Ectodermal cell (in vitro differentiated cells): ENCODE results near the gene CRACR2A.

Experiments
- H3K27ac ChIP-seq: 2 replicates; pipeline ENCODE4 v1.7.0; 2013; ENCODE audit warnings: mild to moderate bottlenecking, low read depth, low read length; ENCODE audit not compliant: insufficient read depth, poor library complexity, severe bottlenecking
- H3K27me3 ChIP-seq: 2 replicates; pipeline ENCODE4 v1.7.0; 2013; ENCODE audit warnings: mild to moderate bottlenecking, low read length; ENCODE audit not compliant: insufficient read depth, control insufficient read depth, poor library complexity, severe bottlenecking
- H3K36me3 ChIP-seq: one replicate; pipeline ENCODE4 v1.7.0; 2013; ENCODE audit warnings: low read length; ENCODE audit not compliant: control insufficient read depth, insufficient read depth
- H3K4me1 ChIP-seq: one replicate; pipeline ENCODE4 v1.7.0; 2013; ENCODE audit warnings: low read length; ENCODE audit not compliant: control insufficient read depth, insufficient read depth
- H3K4me3 ChIP-seq: 2 replicates; pipeline ENCODE4 v1.7.0; 2013; ENCODE audit warnings: low read depth, low read length, control low read depth; ENCODE audit not compliant: insufficient read depth
- H3K9me3 ChIP-seq: 2 replicates; pipeline ENCODE4 v1.7.0; 2013; ENCODE audit warnings: mild to moderate bottlenecking, low read length, moderate library complexity; ENCODE audit not compliant: control insufficient read depth
- WGBS, 2 experiments: methylation state at CpG; one replicate each; pipeline ENCODE4 v1.1.7; 2013; ENCODE audit warnings: missing lambda C conversion rate in 2 of 2; 5-methylcytosine and 5-hydroxymethylcytosine counted together

Gene CRACR2A

GRCh38 chr12:3598896-3599860 lies 153.7 kb downstream of the CRACR2A start:
- WGBS, 2 experiments = 88 to 91% methylated on average over 17 of the region's 17 CpGs
- Histone ChIP-seq H3K9me3 (no peaks in the 10 kb centered on the region), H3K27ac (no peak overlapping the region), H3K27me3 (no peaks in the 10 kb centered on the region), H3K4me1 (peaks cover 42% of the 10 kb centered on the region), H3K4me3 (no peak overlapping the region), H3K36me3 (no peaks in the 10 kb centered on the region)

DNA sequence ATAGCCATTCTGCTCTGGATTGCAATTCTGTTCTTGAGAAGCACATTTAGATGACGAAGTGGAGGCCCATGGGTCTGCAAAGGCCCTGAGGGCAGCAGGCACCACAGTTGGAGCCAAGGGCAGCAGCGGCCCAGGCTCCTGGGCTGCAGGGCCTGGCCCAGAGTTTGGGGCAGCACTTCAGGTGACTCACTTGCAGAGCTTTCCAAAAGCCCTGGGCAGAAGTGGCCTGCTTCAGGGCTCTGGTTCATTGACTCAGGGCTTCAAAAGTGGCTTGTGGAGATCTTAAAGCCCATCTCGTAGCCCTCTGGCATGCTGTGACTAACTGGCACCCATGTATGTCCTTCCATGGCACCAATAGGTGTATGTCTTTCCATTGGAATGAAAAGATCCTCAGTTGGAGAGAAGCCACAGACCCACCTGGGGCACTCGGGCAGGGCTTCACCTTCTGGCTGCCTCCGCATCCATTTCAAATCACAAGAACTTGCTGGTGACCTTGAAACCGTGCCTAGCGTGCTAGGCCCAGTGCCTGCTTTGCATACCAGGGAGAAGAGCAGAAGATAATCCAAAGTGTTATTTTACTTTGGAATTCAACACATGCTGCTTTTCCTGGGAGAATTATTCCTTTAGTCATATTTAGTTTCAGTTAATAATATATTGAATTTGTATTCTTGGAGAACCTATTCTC lies 155.2 kb downstream of the CRACR2A start:
- Histone ChIP-seq H3K27me3 (no peaks in the 10 kb centered on the region), H3K9me3 (no peaks in the 10 kb centered on the region), H3K4me3 (no peak overlapping the region), H3K27ac (no peak overlapping the region), H3K36me3 (peaks cover 5% of the 10 kb centered on the region), H3K4me1 (peaks cover 30% of the 10 kb centered on the region)
- 93 to 96% methylated on average over 7 of the region's 7 CpGs for WGBS, 2 experiments

GRCh38 chr12:3596703-3597415 lies 156.1 kb downstream of the CRACR2A start:
- H3K27me3 ChIP-seq = no peaks in the 10 kb centered on the region
- H3K9me3 ChIP-seq = no peaks in the 10 kb centered on the region
- H3K36me3 ChIP-seq = peaks cover 5% of the 10 kb centered on the region
- H3K4me1 ChIP-seq = peaks cover 25% of the 10 kb centered on the region
- WGBS, 2 experiments = 90 to 92% methylated on average over 8 of the region's 8 CpGs
- no peak overlapping the region for H3K4me3 ChIP-seq
- H3K27ac ChIP-seq = no peak overlapping the region

- H3K27me3 ChIP-seq = no peaks in the 10 kb centered on the region
- peaks cover 5% of the 10 kb centered on the region for H3K36me3 ChIP-seq
- H3K27ac ChIP-seq = no peak overlapping the region
- no peaks in the 10 kb centered on the region for H3K9me3 ChIP-seq
- H3K4me1 ChIP-seq = peaks cover 19% of the 10 kb centered on the region
- no peak overlapping the region for H3K4me3 ChIP-seq
- 94 to 96% methylated on average over 6 of the region's 6 CpGs for WGBS, 2 experiments
Measured at GRCh38 chr12:3595721-3596120, 157.2 kb downstream of the CRACR2A start.

DNA sequence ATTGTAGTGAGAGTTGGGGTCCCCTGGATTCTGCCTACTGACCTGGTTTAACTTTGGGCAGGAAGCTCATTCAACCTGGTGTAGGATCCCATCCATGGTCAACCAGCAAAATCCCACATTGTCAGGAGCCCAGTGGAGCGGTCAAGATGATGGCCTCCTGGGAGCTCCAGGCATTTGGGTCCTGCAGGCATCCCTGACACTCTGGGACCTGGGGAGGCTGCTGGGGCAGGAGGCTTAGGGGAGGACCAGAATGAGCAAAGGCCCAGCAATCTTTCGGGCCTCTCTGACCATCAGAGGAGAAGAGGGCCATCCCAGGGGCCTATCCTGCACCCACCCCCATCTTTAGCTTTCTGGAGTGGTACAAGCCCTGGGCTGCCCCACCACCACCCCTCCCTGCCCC lies 157.9 kb downstream of the CRACR2A start:
- Histone ChIP-seq H3K4me3 (no peak overlapping the region), H3K4me1 (peaks cover 15% of the 10 kb centered on the region), H3K27ac (no peak overlapping the region), H3K9me3 (no peaks in the 10 kb centered on the region), H3K36me3 (peaks cover 5% of the 10 kb centered on the region), H3K27me3 (no peaks in the 10 kb centered on the region)
- WGBS, 2 experiments = 98% methylated on average over 2 of the region's 2 CpGs

GRCh38 chr12:3593906-3594483 lies 158.9 kb downstream of the CRACR2A start:
- peaks cover 7% of the 10 kb centered on the region for H3K4me1 ChIP-seq
- no peaks in the 10 kb centered on the region for H3K9me3 ChIP-seq
- WGBS, 2 experiments = 96 to 97% methylated on average over 9 of the region's 9 CpGs
- no peak overlapping the region for H3K27ac ChIP-seq
- no peak overlapping the region for H3K4me3 ChIP-seq
- H3K36me3 ChIP-seq = peaks cover 5% of the 10 kb centered on the region
- no peaks in the 10 kb centered on the region for H3K27me3 ChIP-seq

DNA sequence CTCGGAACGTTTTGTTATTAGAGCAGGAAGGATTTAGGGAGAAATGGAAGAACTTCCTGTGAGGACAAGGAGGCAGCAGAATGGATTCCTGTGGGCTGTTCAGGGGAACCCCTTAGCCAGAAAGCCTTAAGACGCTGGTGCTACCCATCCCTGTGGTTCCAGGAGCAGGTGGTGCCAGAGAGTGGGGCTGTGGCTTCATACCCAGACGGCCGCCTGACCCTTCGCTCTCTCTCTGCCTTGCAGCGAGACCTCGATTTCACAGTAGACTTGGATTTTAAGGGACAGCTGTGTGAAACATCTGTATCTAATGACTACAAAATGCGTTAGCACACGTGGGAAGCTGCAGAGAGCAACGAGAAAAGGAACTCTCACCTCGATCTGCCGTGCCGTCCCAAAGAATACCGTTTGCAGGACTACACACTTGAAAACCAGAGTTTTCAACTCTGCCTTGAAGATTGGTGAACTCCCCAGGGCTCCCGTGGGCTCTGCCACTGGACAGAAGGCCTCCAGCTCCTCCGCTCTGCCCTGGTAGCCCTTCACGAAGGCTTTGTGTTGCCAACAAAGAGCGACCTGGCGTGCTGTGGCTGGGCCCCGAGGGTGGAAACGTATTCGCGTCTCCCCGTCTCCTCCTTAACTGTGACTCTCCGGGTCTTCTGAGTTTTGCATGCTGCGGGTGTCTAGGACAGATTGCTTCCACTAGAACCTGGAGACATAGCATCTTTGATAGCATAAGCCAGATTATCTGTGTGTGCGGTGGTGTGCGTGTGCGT lies 159.9 kb downstream of the CRACR2A start:
- H3K36me3 ChIP-seq = peaks cover 5% of the 10 kb centered on the region
- no peaks in the 10 kb centered on the region for H3K9me3 ChIP-seq
- WGBS, 2 experiments = 94% methylated on average over 30 of the region's 30 CpGs
- H3K27ac ChIP-seq = no peak overlapping the region
- no peak overlapping the region for H3K4me3 ChIP-seq
- H3K4me1 ChIP-seq = no peaks in the 10 kb centered on the region
- no peaks in the 10 kb centered on the region for H3K27me3 ChIP-seq

DNA sequence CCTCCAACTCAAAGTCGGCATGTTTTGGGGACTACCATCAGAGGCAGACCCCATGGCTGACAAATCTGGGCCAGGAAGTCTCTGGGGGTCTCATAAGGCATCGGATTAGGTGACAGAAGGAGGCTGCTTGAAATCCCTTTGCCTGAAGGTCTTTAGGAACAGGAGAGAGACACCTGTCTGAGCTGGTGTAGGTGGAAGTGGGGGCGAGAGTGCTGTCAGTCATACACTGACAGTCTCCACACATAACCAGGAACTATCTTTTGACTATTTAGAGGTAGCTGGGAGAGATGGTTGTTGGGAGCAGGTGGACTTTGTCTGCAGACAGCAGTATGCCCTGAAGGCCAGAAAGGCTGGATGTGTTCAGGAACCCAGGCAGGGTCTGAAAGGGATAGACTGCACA lies 163.2 kb downstream of the CRACR2A start:
- Histone ChIP-seq H3K4me3 (no peak overlapping the region), H3K9me3 (no peaks in the 10 kb centered on the region), H3K27ac (no peak overlapping the region), H3K27me3 (no peaks in the 10 kb centered on the region), H3K4me1 (no peaks in the 10 kb centered on the region), H3K36me3 (peaks cover 5% of the 10 kb centered on the region)
- WGBS, 2 experiments = 94 to 95% methylated on average over 2 to 3 of the region's 3 CpGs

- Histone ChIP-seq H3K4me3 (no peak overlapping the region), H3K27me3 (no peaks in the 10 kb centered on the region), H3K4me1 (no peaks in the 10 kb centered on the region), H3K36me3 (peaks cover 4% of the 10 kb centered on the region), H3K9me3 (no peaks in the 10 kb centered on the region), H3K27ac (no peak overlapping the region)
- 72 to 81% methylated on average over 8 to 9 of the region's 9 CpGs for WGBS, 2 experiments
Measured at GRCh38 chr12:3587402-3588013, 165.4 kb downstream of the CRACR2A start.
